Tibial nerve (tissue), 4 donors: Measurements from ENCODE around the gene ILRUN. TPM values are rescaled to one million over a fixed set of nuclear protein-coding genes. Genes with fewer than 3 reads are reported as not detected.
"Not testable (repeated sequence)": the region's sequence is repeated elsewhere in the genome, so short reads cannot be mapped to it uniquely, and the experiment has no call there.

ENCODE experiments used
- DNase-seq, 2 donors: peaks; one replicate each; pipeline ENCODE4 v3.0.0-alpha.2; 2019; ENCODE audit warnings: low spot score in 2 of 2
- H3K27ac ChIP-seq, 4 donors: fragments of 200-600 bp; sonication (generic) in 3 of 4; one replicate each; pipeline ENCODE4 v1.5.1; 2017 to 2019; ENCODE audit warnings: mild to moderate bottlenecking in 1 of 4
- H3K27me3 ChIP-seq, 2 donors: fragments of 200-600 bp; sonication (generic) in 1 of 2; one replicate each; pipeline versions ENCODE4 v1.5.1 to v1.6.0; 2017 to 2019
- H3K36me3 ChIP-seq, 3 donors: fragments of 200-600 bp; sonication (generic); one replicate each; pipeline ENCODE4 v1.5.1; 2018 to 2019
- H3K4me1 ChIP-seq, 4 donors: fragments of 200-600 bp; sonication (generic) in 3 of 4; one replicate each; pipeline ENCODE4 v1.5.1; 2017 to 2019
- H3K4me3 ChIP-seq, 4 donors: fragments of 200-600 bp; sonication (generic) in 3 of 4; one replicate each; pipeline ENCODE4 v1.5.1; 2017 to 2019; ENCODE audit warnings: mild to moderate bottlenecking in 1 of 4, moderate library complexity in 1 of 4
- H3K9me3 ChIP-seq, 4 donors: fragments of 200-600 bp; sonication (generic) in 3 of 4; one replicate each; pipeline ENCODE4 v1.5.1; 2017 to 2019
- CTCF ChIP-seq, 5 experiments: fragments of 200-600 bp in 3 of 5; fragments of 450-650 bp in 2 of 5; sonication (generic) in 3 of 5; IDR thresholded peaks; one replicate each; pipeline ENCODE4 v1.5.1; 2016 to 2019; ENCODE audit warnings: antibody characterized with exemption in 5 of 5, mild to moderate bottlenecking in 3 of 5, moderate library complexity in 2 of 5
- EP300 ChIP-seq, 2 donors: sonication (generic); formaldehyde crosslinking; IDR thresholded peaks; one replicate each; pipeline ENCODE4 v1.6.1; 2017; ENCODE audit warnings: antibody characterized with exemption in 2 of 2, mild to moderate bottlenecking in 1 of 2
- POLR2A ChIP-seq, 2 donors: fragments of 450-650 bp; IDR thresholded peaks; one replicate each; pipeline ENCODE4 v1.6.1; 2017; ENCODE audit warnings: antibody characterized with exemption in 2 of 2, mild to moderate bottlenecking in 2 of 2, moderate library complexity in 2 of 2
- WGBS, 2 donors: methylation state at CpG; one replicate each; pipeline ENCODE4 v1.1.5; 2018; 5-methylcytosine and 5-hydroxymethylcytosine counted together
- total RNA-seq, 4 donors: library from RNA; depleted of rRNA; stranded (reverse); fragments of >200 nt; gene quantifications; one replicate each; pipeline ENCODE4 v1.1.0, GENCODE V29; 2016

Gene ILRUN
- total RNA-seq, 4 donors from 2014 or later: 57.6 to 78.9 (median 65.7) TPM

GRCh38 chr6:34722451-34722850 is 25.9 kb upstream of the ILRUN start:
- H3K27me3 ChIP-seq: no peaks in the 10 kb centered on the region
- no peaks in the 10 kb centered on the region for H3K9me3 ChIP-seq
- no peak for DNase-seq
- WGBS, 2 donors: 85 to 87% methylated on average over 8 of the region's 8 CpGs
- H3K4me1 ChIP-seq: no peaks in the 10 kb centered on the region
- no peak overlapping the region for H3K4me3 ChIP-seq
- no peak overlapping the region for H3K27ac ChIP-seq
- H3K36me3 ChIP-seq: no peaks in the 10 kb centered on the region
- TF ChIP-seq EP300 (IDR thresholded peaks at IDR 0.05) (no peak), POLR2A (IDR thresholded peaks at IDR 0.05) (no peak), CTCF (IDR thresholded peaks at IDR 0.05) (no peak)

GRCh38 chr6:34720160-34720559 is 23.6 kb upstream of the ILRUN start:
- H3K9me3 ChIP-seq, H3K36me3 ChIP-seq, H3K27ac ChIP-seq, H3K4me1 ChIP-seq, DNase-seq, H3K4me3 ChIP-seq, H3K27me3 ChIP-seq: not testable (repeated sequence)
- WGBS, 2 donors: 29 to 30% methylated on average over 6 of the region's 6 CpGs

GRCh38 chr6:34719646-34720045 is 23.1 kb upstream of the ILRUN start:
- not testable (repeated sequence) for H3K27me3 ChIP-seq, DNase-seq, H3K4me1 ChIP-seq, H3K4me3 ChIP-seq, H3K36me3 ChIP-seq, H3K9me3 ChIP-seq, H3K27ac ChIP-seq
- 16 to 41% methylated on average over 2 to 9 of the region's 9 CpGs for WGBS, 2 donors

- Histone ChIP-seq H3K36me3 (no peaks in the 10 kb centered on the region), H3K4me1 (no peaks in the 10 kb centered on the region), H3K27ac (no peak overlapping the region), H3K4me3 (no peak overlapping the region), H3K27me3 (no peaks in the 10 kb centered on the region), H3K9me3 (no peaks in the 10 kb centered on the region)
- no peak for DNase-seq
- TF ChIP-seq EP300 (IDR thresholded peaks at IDR 0.05): no peak
- TF ChIP-seq CTCF (IDR thresholded peaks at IDR 0.05): no peak
- 63 to 71% methylated on average over 4 of the region's 4 CpGs for WGBS, 2 donors
These were observed 22.4 kb upstream of the ILRUN start for GRCh38 chr6:34718976-34719375.

- H3K4me1 ChIP-seq: no peaks in the 10 kb centered on the region
- no peak overlapping the region for H3K4me3 ChIP-seq
- H3K27me3 ChIP-seq: no peaks in the 10 kb centered on the region
- 90 to 93% methylated on average over 2 of the region's 2 CpGs for WGBS, 2 donors
- no peaks in the 10 kb centered on the region for H3K9me3 ChIP-seq
- no peak overlapping the region for H3K27ac ChIP-seq
- DNase-seq: no peak
- H3K36me3 ChIP-seq: no peaks in the 10 kb centered on the region
- no peak for TF ChIP-seq POLR2A (IDR thresholded peaks at IDR 0.05)
- TF ChIP-seq CTCF (IDR thresholded peaks at IDR 0.05): no peak
- TF ChIP-seq EP300 (IDR thresholded peaks at IDR 0.05): no peak
These were observed 20.9 kb upstream of the ILRUN start for GRCh38 chr6:34717466-34717865.

GRCh38 chr6:34714663-34715062 is 18.1 kb upstream of the ILRUN start:
- no peak for DNase-seq
- 90 to 91% methylated on average over 4 of the region's 4 CpGs for WGBS, 2 donors
- H3K27ac ChIP-seq: no peak overlapping the region
- peaks cover 0 to 6% (median 2%) of the 10 kb centered on the region in 4 donors for H3K4me1 ChIP-seq
- no peaks in the 10 kb centered on the region for H3K9me3 ChIP-seq
- no peak for TF ChIP-seq POLR2A (IDR thresholded peaks at IDR 0.05)
- TF ChIP-seq EP300 (IDR thresholded peaks at IDR 0.05): no peak
- no peak for TF ChIP-seq CTCF (IDR thresholded peaks at IDR 0.05)
- H3K27me3 ChIP-seq: no peaks in the 10 kb centered on the region
- no peaks in the 10 kb centered on the region for H3K36me3 ChIP-seq
- H3K4me3 ChIP-seq: no peak overlapping the region

- H3K4me1 ChIP-seq: peaks cover 0 to 16% (median 6%) of the 10 kb centered on the region in 4 donors
- DNase-seq, H3K36me3 ChIP-seq, H3K27ac ChIP-seq, H3K9me3 ChIP-seq, H3K27me3 ChIP-seq, H3K4me3 ChIP-seq: not testable (repeated sequence)
- 86% methylated on average over 7 of the region's 7 CpGs for WGBS, 2 donors
These were observed 16.3 kb upstream of the ILRUN start for GRCh38 chr6:34712881-34713280.
